Neural progenitor cell (in vitro differentiated cells): ENCODE measurements around the gene CEP131. TPM values are rescaled to one million over a fixed set of nuclear protein-coding genes. Genes with fewer than 3 reads are reported as not detected.

Experiments used
- DNase-seq: peaks from one replicate; pipeline ENCODE4 v3.0.0-alpha.2; 2016; ENCODE audit warnings: low spot score
- H2AFZ ChIP-seq: fragments of 200-600 bp; sonication (generic); replicated peaks from 2 replicates; pipeline ENCODE4 v1.6.1; 2016; ENCODE audit warnings: antibody characterized with exemption
- H3F3A ChIP-seq: fragments of 200-600 bp; sonication (generic); 2 replicates; pipeline ENCODE4 v1.6.1; 2016; ENCODE audit warnings: antibody characterized with exemption, low read depth
- H3K27ac ChIP-seq: fragments of 200-600 bp; sonication (generic); 2 replicates; pipeline ENCODE4 v1.5.1; 2016; ENCODE audit warnings: mild to moderate bottlenecking
- H3K27me3 ChIP-seq: fragments of 200-600 bp; sonication (generic); 2 replicates; pipeline ENCODE4 v1.6.1; 2016; ENCODE audit warnings: mild to moderate bottlenecking, moderate library complexity
- H3K36me3 ChIP-seq: fragments of 200-600 bp; sonication (generic); 2 replicates; pipeline ENCODE4 v1.5.1; 2016
- H3K4me1 ChIP-seq: fragments of 200-600 bp; sonication (generic); 2 replicates; pipeline ENCODE4 v1.6.1; 2016; ENCODE audit warnings: mixed run types
- H3K4me2 ChIP-seq: fragments of 200-600 bp; sonication (generic); 2 replicates; pipeline ENCODE4 v1.6.1; 2016
- H3K4me3 ChIP-seq: fragments of 200-600 bp; sonication (generic); 2 replicates; pipeline ENCODE4 v1.5.1; 2016
- H3K79me2 ChIP-seq: fragments of 200-600 bp; sonication (generic); 2 replicates; pipeline ENCODE4 v1.6.1; 2016; ENCODE audit warnings: low read depth
- H3K9ac ChIP-seq: fragments of 200-600 bp; sonication (generic); 2 replicates; pipeline ENCODE4 v1.6.1; 2016
- H3K9me3 ChIP-seq: fragments of 200-600 bp; sonication (generic); 2 replicates; pipeline ENCODE4 v1.5.1; 2016; ENCODE audit warnings: low read depth
- H4K20me1 ChIP-seq: fragments of 200-600 bp; sonication (generic); 2 replicates; pipeline ENCODE4 v1.6.1; 2016; ENCODE audit warnings: low read depth
- H3K27ac Mint-ChIP-seq: 3 replicates; pipeline ENCODE4 v1.8.0; 2021; ENCODE audit warnings: mixed read lengths
- H3K27me3 Mint-ChIP-seq: 2 replicates; pipeline ENCODE4 v1.8.0; 2022; ENCODE audit warnings: low read depth, mild to moderate bottlenecking, inconsistent platforms, moderate library complexity, mixed read lengths; ENCODE audit not compliant: insufficient read depth
- H3K36me3 Mint-ChIP-seq: 3 replicates; pipeline ENCODE4 v1.8.0; 2021; ENCODE audit warnings: mixed read lengths
- H3K4me1 Mint-ChIP-seq: 3 replicates; pipeline ENCODE4 v1.8.0; 2021; ENCODE audit warnings: mixed read lengths
- H3K4me3 Mint-ChIP-seq: 3 replicates; pipeline ENCODE4 v1.8.0; 2021; ENCODE audit warnings: mild to moderate bottlenecking, moderate library complexity, mixed read lengths
- H3K9me3 Mint-ChIP-seq: 3 replicates; pipeline ENCODE4 v1.8.0; 2020; ENCODE audit warnings: mixed read lengths
- CTCF ChIP-seq: fragments of 200-600 bp; sonication (generic); IDR thresholded peaks from 2 replicates; pipeline ENCODE4 v1.5.1; 2017; ENCODE audit warnings: antibody characterized with exemption, mild to moderate bottlenecking
- EZH2 ChIP-seq: fragments of 200-600 bp; sonication (generic); IDR thresholded peaks from 2 replicates; pipeline ENCODE4 v1.6.1; 2017; ENCODE audit warnings: antibody characterized with exemption, mild to moderate bottlenecking, moderate library complexity
- EZH2phosphoT487 ChIP-seq: fragments of 200-600 bp; sonication (generic); IDR thresholded peaks from 2 replicates; pipeline ENCODE4 v1.6.1; 2017; ENCODE audit warnings: antibody characterized with exemption
- total RNA-seq: library from RNA; depleted of rRNA; stranded (reverse); fragments of >200 nt; gene quantifications from 2 replicates; pipeline ENCODE4 v1.2.3, GENCODE V29; 2015; ENCODE audit warnings: low replicate concordance

CEP131 gene
- total RNA-seq, 1 donor from 2014 or later = 7.7 TPM

GRCh38 chr17:81221371-81221841 lies 1.4 kb downstream of the CEP131 start:
- H3K79me2 ChIP-seq = peaks cover 27% of the 10 kb centered on the region
- H4K20me1 ChIP-seq = peaks cover 32% of the 10 kb centered on the region
- peaks cover 17% of the 10 kb centered on the region for H3K4me1 ChIP-seq
- peaks cover 11% of the 10 kb centered on the region for H3K36me3 Mint-ChIP-seq
- H3K4me3 Mint-ChIP-seq = peak overlapping the region; percentile 87
- H3K9me3 Mint-ChIP-seq = peaks cover 11% of the 10 kb centered on the region
- H3K27ac Mint-ChIP-seq = peak overlapping the region; percentile 17
- H3K4me1 Mint-ChIP-seq = peaks cover 16% of the 10 kb centered on the region
- peaks cover 14% of the 10 kb centered on the region for H3F3A ChIP-seq
- peaks cover 8% of the 10 kb centered on the region for H3K27me3 Mint-ChIP-seq
- H3K9me3 ChIP-seq = no peaks in the 10 kb centered on the region
- H3K27me3 ChIP-seq = peaks cover 12% of the 10 kb centered on the region
- peak overlapping the region; percentile 88 for H3K4me3 ChIP-seq
- peak; percentile 83 for DNase-seq
- no peaks in the 10 kb centered on the region for H3K36me3 ChIP-seq
- no peak overlapping the region for H3K9ac ChIP-seq
- no peak overlapping the region for H3K27ac ChIP-seq
- H3K4me2 ChIP-seq = peak overlapping the region; percentile 90
- TF ChIP-seq EZH2phosphoT487 (no peak), CTCF (no peak), EZH2 (no peak)
- H2AFZ ChIP-seq = no peak overlapping the region

- Mint-ChIP-seq H3K27me3 (peaks cover 5% of the 10 kb centered on the region), H3K4me3 (no peak overlapping the region), H3K9me3 (no peaks in the 10 kb centered on the region), H3K27ac (no peak overlapping the region), H3K4me1 (peaks cover 16% of the 10 kb centered on the region), H3K36me3 (peaks cover 11% of the 10 kb centered on the region)
- Histone ChIP-seq H3K4me1 (peaks cover 17% of the 10 kb centered on the region), H2AFZ (no peak overlapping the region), H3K79me2 (peaks cover 27% of the 10 kb centered on the region), H3K4me2 (no peak overlapping the region), H3K27me3 (peaks cover 12% of the 10 kb centered on the region), H3K27ac (no peak overlapping the region), H3K36me3 (no peaks in the 10 kb centered on the region), H3K4me3 (no peak overlapping the region), H3K9ac (no peak overlapping the region), H4K20me1 (peaks cover 35% of the 10 kb centered on the region), H3F3A (peaks cover 14% of the 10 kb centered on the region), H3K9me3 (no peaks in the 10 kb centered on the region)
- no peak for DNase-seq
- no peak for TF ChIP-seq EZH2
- TF ChIP-seq EZH2phosphoT487 = no peak
- TF ChIP-seq CTCF = no peak
Observed at GRCh38 chr17:81219476-81220180, 3.1 kb downstream of the CEP131 start.

- TF ChIP-seq CTCF = no peak
- no peak for TF ChIP-seq EZH2phosphoT487
- TF ChIP-seq EZH2 = no peak
- no peak for DNase-seq
- H3K36me3 ChIP-seq = no peaks in the 10 kb centered on the region
Observed at GRCh38 chr17:81218991-81219390, 3.8 kb downstream of the CEP131 start.

More at GRCh38 chr17:81218991-81219390, 3.8 kb downstream of the CEP131 start:
- no peak overlapping the region for H3K27ac Mint-ChIP-seq
- peaks cover 13% of the 10 kb centered on the region for H3F3A ChIP-seq
- no peak overlapping the region for H3K4me3 Mint-ChIP-seq
- H3K9ac ChIP-seq = no peak overlapping the region
- H3K4me1 Mint-ChIP-seq = peaks cover 16% of the 10 kb centered on the region
- H3K9me3 ChIP-seq = no peaks in the 10 kb centered on the region
- peaks cover 6% of the 10 kb centered on the region for H3K27me3 ChIP-seq
- H3K27ac ChIP-seq = no peak overlapping the region
- H2AFZ ChIP-seq = no peak overlapping the region
- H3K79me2 ChIP-seq = peaks cover 27% of the 10 kb centered on the region
- no peaks in the 10 kb centered on the region for H3K9me3 Mint-ChIP-seq
- H4K20me1 ChIP-seq = peaks cover 35% of the 10 kb centered on the region
- H3K4me1 ChIP-seq = peaks cover 17% of the 10 kb centered on the region
- peaks cover 5% of the 10 kb centered on the region for H3K27me3 Mint-ChIP-seq
- no peak overlapping the region for H3K4me3 ChIP-seq
- peaks cover 11% of the 10 kb centered on the region for H3K36me3 Mint-ChIP-seq
- no peak overlapping the region for H3K4me2 ChIP-seq
